Activated T-helper 1 cell treated with Interleukin-2 at 50 U/mL for 16 hours (primary cell): ENCODE measurements around the gene TMEM225B.
"Not testable (repeated sequence)": the region's sequence is repeated elsewhere in the genome, so short reads cannot be mapped to it uniquely, and the experiment has no call there.

Experiments
- DNase-seq: peaks from one replicate; pipeline ENCODE4 v3.0.0-alpha.2; 2020; ENCODE audit warnings: low read depth

Gene TMEM225B

GRCh38 chr7:99579956-99580777 is 17.9 kb upstream of the TMEM225B start:
- peak; percentile 37 for DNase-seq

DNA sequence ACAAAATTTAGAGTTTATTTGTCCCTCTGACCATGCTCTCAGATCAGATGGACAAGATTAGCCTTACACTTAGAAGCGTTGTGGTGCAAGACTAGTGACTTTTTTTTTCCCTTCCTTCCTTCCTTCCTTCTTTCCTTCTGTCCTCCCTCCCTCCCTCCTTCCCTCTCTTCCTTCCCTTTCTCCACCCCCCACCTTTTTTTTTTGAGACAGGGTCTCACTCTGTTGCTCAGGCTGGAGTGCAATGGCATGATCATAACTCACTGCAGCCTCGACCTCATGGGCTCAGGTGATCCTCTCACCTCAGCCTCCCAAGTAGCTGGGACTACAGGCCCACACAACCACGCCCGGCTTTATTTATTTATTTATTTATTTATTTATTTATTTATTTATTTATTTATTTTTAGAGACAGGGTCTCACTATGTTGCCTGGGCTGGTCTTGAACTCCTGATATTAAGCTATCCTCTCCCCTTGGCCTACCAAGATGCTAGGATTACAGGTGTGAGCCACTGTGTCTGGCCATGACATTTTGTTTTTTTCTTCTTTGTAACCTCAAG is 17.2 kb upstream of the TMEM225B start:
- DNase-seq, result not testable (repeated sequence)

- no peak for DNase-seq
Measured at GRCh38 chr7:99588868-99589267, 9.2 kb upstream of the TMEM225B start.

- DNase-seq, result no peak
Measured at GRCh38 chr7:99594948-99595745, 2.9 kb upstream of the TMEM225B start.

DNA sequence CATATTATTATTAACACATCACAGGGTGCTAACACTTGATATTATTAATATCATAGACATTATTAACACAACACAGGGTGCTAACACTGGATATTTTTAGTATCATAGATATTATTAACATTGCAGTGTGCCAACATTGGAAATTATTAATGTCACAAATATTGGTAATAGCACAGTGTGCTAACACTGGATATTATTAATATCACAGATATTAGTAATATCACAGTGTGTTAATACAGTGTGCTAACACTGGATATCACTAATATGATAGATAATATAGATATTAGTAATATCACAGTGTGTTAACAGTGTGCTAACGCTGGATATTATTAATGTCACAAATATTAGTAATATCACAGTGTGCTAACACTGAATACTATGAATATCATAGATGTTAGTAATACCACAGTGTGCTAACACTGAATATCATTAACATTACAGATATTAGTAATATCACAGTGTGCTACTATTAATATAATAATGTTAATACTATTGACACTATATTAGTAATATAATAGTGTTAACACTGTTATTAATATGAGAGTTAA is 1.6 kb upstream of the TMEM225B start:
- no peak for DNase-seq

GRCh38 chr7:99599836-99600235 is 1.8 kb downstream of the TMEM225B start:
- DNase-seq, result no peak

- no peak for DNase-seq
Measured at GRCh38 chr7:99601656-99602310, 3.7 kb downstream of the TMEM225B start.

DNA sequence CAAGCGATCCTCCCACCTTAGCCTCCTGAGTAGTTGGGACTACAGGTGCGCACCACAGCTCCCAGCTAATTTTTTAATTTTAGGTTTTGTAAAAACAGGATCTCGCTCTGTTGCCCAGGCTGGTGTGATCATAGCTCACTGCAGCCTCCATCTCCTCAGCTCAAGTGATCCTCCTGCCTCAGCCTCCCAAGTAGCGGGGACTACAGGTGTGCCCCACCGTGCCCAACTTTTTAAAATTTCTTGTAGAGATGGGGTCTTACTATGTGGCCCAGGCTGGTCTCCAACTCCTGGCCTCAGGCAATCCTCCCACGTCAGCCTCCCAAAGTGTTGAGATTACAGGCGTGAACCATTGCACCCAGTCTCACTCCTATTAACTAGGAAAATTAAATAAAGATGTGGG is 7.5 kb downstream of the TMEM225B start:
- no peak for DNase-seq

DNA sequence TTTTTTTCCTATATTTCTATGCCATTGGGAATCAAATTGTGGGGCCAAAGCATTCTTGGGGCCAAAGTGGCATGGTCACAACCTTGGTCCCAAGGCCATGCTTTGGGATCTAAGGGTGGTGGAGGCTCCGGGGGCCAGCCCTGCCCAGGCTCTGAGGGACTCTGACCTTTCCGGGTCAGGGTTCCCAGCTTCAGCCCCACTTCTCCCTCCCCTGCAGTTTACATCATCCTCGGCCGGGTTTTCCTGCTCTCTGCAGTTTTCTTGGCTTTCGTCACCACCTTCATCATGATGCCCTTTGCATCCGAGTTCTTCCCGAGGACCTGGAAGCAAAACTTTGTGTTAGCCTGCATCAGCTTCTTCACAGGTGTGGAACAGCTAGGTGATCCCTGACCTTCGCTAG is 8.5 kb downstream of the TMEM225B start:
- DNase-seq, result no peak

DNA sequence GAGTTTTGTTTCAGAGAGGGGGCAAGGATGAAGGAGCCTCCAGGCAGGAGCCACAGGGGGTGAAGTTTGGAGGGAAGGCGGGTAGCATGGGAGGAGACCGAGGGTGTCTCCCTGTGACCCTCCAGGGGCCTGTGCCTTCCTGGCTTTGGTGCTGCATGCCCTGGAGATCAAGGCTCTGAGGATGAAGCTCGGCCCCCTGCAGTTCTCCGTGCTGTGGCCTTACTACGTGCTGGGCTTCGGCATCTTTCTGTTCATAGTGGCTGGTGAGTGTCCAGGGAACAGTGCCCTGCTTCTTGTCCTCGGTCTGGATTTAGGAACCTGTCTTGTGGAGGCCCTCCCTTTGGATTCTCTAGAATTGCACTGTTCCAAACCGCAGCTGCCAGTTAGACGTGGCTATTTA is 9.5 kb downstream of the TMEM225B start:
- DNase-seq, result no peak

DNA sequence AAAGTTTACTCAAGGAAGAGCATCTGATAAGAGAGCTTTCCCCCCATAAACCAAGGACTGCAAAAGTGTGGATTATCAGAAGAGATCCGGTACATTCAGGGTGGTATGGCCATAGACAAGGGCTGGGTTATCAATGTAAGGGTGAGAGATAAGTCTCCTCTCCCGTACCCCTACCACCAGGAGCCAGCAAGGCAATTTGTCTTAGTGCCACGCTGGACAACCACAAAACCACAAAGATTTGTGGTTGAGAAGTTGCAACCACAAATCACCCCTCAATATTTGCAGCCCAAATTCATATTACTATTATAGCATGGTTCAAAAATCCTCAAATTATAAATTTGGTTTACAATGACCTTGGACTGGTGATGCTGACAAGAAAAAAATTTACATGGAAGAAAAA is 16.4 kb downstream of the TMEM225B start:
- DNase-seq, result no peak

DNA sequence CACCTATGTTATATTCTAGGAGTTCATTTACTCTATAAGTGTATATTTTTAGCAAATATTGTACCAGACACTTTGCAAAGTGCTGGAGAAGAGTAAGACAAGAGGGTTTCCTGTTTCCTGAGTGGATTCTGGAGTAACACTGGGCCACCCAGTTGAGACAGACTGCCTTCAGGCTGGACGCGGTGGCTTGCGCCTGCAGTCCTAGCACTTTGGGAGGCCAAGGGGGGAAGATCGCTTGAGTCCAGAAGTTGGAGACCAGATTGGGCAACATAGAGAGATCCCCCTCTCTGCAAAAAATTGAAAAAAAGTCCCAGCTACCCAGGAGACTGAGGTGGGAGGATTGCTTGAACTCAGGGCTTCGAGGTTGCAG is 17.9 kb downstream of the TMEM225B start:
- DNase-seq, result no peak

DNA sequence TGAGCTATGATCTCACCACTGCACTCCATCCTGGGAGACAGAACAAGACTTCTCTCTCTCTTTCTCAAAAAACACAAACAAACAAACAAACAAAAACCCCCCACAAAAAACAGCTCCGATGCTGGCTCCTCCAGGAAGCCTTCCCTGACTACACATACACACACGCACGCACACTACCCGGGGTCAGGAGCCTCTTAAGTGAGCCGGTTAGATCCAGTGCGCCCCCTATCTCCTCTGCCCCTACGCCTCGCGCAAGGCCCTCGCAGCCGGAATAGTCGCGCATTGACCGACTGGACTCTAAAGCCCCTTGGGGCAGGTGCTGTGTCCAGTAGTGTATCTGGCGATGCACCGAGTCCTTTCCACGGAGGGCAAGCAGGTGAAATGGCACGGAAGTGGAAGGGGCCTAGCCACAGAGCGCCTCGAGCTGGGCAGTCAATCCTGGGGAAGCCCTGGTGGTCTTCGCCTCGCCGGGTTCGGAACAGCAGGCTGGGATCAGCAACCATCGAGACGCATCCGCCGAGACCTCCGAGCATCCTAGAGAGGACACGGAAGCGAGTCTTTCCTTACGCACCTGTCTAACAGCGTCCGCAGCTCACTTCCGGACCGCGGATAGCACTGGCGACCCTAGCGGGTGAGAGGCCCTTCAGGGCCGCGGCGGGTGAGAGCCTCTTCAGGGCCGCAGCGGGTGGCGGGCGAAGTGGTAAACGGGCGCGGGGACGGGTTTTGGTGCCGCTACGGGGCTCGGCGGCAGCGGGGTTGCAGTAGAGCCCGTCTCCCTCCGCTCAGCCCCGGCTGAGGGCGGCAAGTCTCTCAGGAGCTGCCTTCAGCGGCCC is 18.5 kb downstream of the TMEM225B start, which contains the start of gene ZSCAN25:
TSS of gene ZSCAN25 (plus strand) at position 588 of the 833 bp plus-strand sequence. CDS start 2,661 bp downstream, outside the sequence.
- DNase-seq, result peak; percentile 74

- no peak for DNase-seq
Measured at GRCh38 chr7:99617192-99617781, 19.2 kb downstream of the TMEM225B start.

GRCh38 chr7:99618726-99619125 is 20.7 kb downstream of the TMEM225B start:
- no peak for DNase-seq

- no peak for DNase-seq
Measured at GRCh38 chr7:99619571-99620130, 21.6 kb downstream of the TMEM225B start.

DNA sequence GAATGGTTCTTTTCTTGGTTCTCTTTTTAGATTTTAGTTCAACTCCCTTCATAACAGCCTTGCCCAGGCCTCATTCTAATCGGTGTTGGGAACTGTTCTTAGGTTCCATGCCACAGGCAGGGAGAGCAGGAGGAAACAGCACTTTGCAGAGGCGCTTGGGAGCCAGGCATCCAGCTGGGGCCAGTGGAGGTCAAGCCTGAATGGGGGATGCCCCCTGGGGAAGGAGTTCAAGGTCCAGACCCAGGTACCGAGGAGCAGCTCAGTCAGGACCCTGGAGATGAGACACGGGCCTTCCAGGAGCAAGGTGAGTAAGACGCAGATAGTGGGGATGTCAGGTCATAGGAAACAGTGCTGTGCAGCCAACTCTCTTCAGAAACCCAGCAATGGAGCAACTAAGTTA is 23.2 kb downstream of the TMEM225B start:
- no peak for DNase-seq

DNA sequence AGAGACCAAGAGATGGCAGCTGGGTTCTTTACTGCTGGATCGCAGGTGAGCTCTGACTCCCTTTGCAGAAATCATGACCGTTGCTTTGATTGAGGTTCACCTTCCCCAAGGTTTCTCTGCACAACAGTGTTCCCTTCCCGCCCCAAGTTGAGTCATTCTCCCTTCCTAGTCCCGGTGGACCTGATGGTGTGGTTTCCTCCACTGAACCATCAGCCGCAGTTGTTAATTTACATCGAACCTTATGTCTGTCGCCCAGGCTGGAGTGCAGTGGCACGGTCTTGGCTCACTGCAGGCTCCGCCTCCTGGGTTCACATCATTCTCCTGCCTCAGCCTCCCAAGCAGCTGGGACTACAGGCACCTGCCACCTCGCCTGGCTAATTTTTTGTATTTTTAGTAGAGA is 24.5 kb downstream of the TMEM225B start:
- DNase-seq, result no peak

DNA sequence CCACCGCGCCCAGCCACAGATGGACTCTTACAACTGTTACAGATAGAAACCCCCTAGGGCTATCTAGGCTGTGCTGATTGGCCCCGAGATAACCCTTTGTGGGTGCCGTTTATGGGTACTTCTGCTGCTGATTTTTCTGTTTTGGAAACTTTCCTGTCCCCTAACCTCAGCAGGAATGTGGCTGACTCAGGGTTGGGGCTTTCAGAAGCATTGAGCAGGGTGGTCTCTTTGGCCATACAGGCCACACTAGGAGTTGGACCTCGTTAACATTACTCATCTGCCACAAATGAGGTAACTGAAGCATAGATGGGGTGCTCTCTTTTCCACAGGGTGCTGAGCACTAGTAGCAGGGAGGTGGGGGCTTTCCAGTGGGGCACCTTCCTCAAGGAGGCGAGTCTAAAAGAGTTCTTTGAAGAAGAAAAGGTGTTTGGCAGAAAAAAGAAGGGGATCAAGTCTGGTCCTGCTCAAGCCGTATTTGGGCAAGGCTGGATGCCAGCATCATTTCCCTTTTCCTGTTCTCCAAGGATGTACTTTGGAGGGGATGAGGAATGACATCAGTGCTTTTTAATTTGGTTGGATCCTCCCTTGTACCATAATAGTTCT is 25.1 kb downstream of the TMEM225B start:
- no peak for DNase-seq
